ENCODE data around the gene ZBTB1. TPM values are rescaled to one million over a fixed set of nuclear protein-coding genes. Genes with fewer than 3 reads are reported as not detected.

The ZBTB1 gene
- 34.5 and 37.8 TPM in 2 replicates for total RNA-seq (2021)
- long read RNA-seq, full-length matches to known transcripts, result 3 of 184 reads
- long read RNA-seq, partial matches to known transcripts, result 158 of 184 reads
- long read RNA-seq, other reads (novel, unspliced or antisense), result 23 of 184 reads

- H3K4me2 ChIP-seq (ENCODE audit: insufficient read depth, insufficient read length, low read length), result peak within 1 kb of the TSS; percentile 91
- no peaks in the 10 kb centered on the region for H3K27me3 ChIP-seq (ENCODE audit: insufficient read depth, low read length)
- Mint-ChIP-seq H3K9me3 (no peaks in the 10 kb centered on the region), H3K4me3 (peak within 1 kb of the TSS; percentile 84 to 86), H3K4me1 (peaks cover 52 to 55% of the 10 kb centered on the region in 2 experiments), H3K27me3 (ENCODE audit: low read depth) (no peaks in the 10 kb centered on the region), H3K27ac (peak within 1 kb of the TSS; percentile 96 to 100 (median 98)), H3K36me3 (ENCODE audit: insufficient read depth in 1 of 3, low read depth in 3 of 3) (peaks cover 3 to 7% (median 6%) of the 10 kb centered on the region in 3 experiments; a peak in 5 of 7 replicates)
- H3K4me1 ChIP-seq (ENCODE audit: insufficient read depth, low read length), result no peaks in the 10 kb centered on the region; the same call in 1 of the 2 replicates
- peak within 1 kb of the TSS; percentile 98 for H3K14ac ChIP-seq (ENCODE audit: insufficient read depth, low read length)
- peak within 1 kb of the TSS; percentile 9 for H2BK12ac ChIP-seq (ENCODE audit: insufficient read length, low read depth, low read length)
- WGBS (ENCODE audit: extremely low coverage, insufficient read length, low lambda C conversion rate), result no CpG with 5 or more reads among the region's 63 CpGs
- H4K5ac ChIP-seq (ENCODE audit: insufficient read length, low read depth, low read length), result peak within 1 kb of the TSS; percentile 54
- peak within 1 kb of the TSS; percentile 97 for H3K18ac ChIP-seq (ENCODE audit: insufficient read length, low read depth, low read length)
- H3K9me3 ChIP-seq (ENCODE audit: control insufficient read depth, low read depth, low read length), result no peaks in the 10 kb centered on the region
- no peak within 1 kb of the TSS; the same call in 1 of the 2 replicates for H3K4ac ChIP-seq (ENCODE audit: low read depth, low read length)
- no peaks in the 10 kb centered on the region for H4K20me1 ChIP-seq (ENCODE audit: control insufficient read depth, insufficient read depth, insufficient read length)
- no peaks in the 10 kb centered on the region for H3K79me1 ChIP-seq (ENCODE audit: insufficient read depth, low read depth, low read length, poor library complexity, severe bottlenecking)
- no peak within 1 kb of the TSS for H3T11ph ChIP-seq (ENCODE audit: low read length)
- peak within 1 kb of the TSS; percentile 57 for H4K91ac ChIP-seq (ENCODE audit: insufficient read length, low read depth, low read length)
- no peak within 1 kb of the TSS for H2AK5ac ChIP-seq (ENCODE audit: insufficient read length, low read length)
- peaks cover 15% of the 10 kb centered on the region for H3K23me2 ChIP-seq (ENCODE audit: insufficient read length, low read depth, low read length, poor library complexity, severe bottlenecking)
- H4K8ac ChIP-seq (replicated peaks; ENCODE audit: insufficient read length, low read depth, low read length), result no peak within 1 kb of the TSS
- H3K23ac ChIP-seq (ENCODE audit: insufficient read length, low read depth, low read length), result no peak within 1 kb of the TSS
- H3K79me2 ChIP-seq (ENCODE audit: insufficient read depth, low read length), result peaks cover 27% of the 10 kb centered on the region; the same call in 1 of the 2 replicates
- H3K27ac ChIP-seq (ENCODE audit: insufficient read length, low read depth, low read length), result peak within 1 kb of the TSS; percentile 66
- H2BK20ac ChIP-seq (ENCODE audit: low read depth, low read length, poor library complexity, severe bottlenecking), result no peak within 1 kb of the TSS
- H2AFZ ChIP-seq (ENCODE audit: low read length), result no peak within 1 kb of the TSS
- no peak within 1 kb of the TSS for H2BK15ac ChIP-seq (ENCODE audit: low read depth, low read length)
- no peak within 1 kb of the TSS for H2BK120ac ChIP-seq (ENCODE audit: low read depth, low read length, poor library complexity, severe bottlenecking)
- TF ChIP-seq CTCF (conservative IDR thresholded peaks at IDR 0.05), result no peak
- peak within 1 kb of the TSS; percentile 17 for H2BK5ac ChIP-seq (ENCODE audit: insufficient read length, low read length)
- peak within 1 kb of the TSS; percentile 77 for H3K9ac ChIP-seq (ENCODE audit: extremely low read depth, insufficient read length, low read length)
- H3K56ac ChIP-seq (ENCODE audit: insufficient read length, low read depth, low read length), result no peak within 1 kb of the TSS
- peak; percentile 83 for DNase-seq
Observed at GRCh38 chr14:64504310-64504896, at the start of gene ZBTB1. TSS of gene ZBTB1 (plus strand) at chr14:64504770. CDS start at chr14:64521505, 16,735 bp downstream.
